IMR-90 (cell line): ENCODE measurements around the gene ANKRD11.

ENCODE experiments used
- BHLHE40 ChIP-seq: fragments of 150-350 bp; IDR thresholded peaks from 2 replicates; pipeline ENCODE4 v1.6.1; 2016; ENCODE audit warnings: mild to moderate bottlenecking, low read depth, low read length
- CTCF ChIP-seq: conservative IDR thresholded peaks from 2 replicates; pipeline ENCODE4 v1.5.1; 2012; ENCODE audit warnings: mild to moderate bottlenecking, low read depth, low read length, improper control_type of control experiment
- MAZ ChIP-seq: IDR thresholded peaks from 2 replicates; pipeline ENCODE4 v1.6.1; 2012; ENCODE audit warnings: low read depth, mild to moderate bottlenecking, low read length, improper control_type of control experiment, moderate library complexity, borderline replicate concordance
- POLR2A ChIP-seq: IDR thresholded peaks from 2 replicates; pipeline ENCODE4 v1.6.1; 2012; ENCODE audit warnings: mild to moderate bottlenecking, low read depth, low read length
- RCOR1 ChIP-seq: IDR thresholded peaks from 2 replicates; pipeline ENCODE4 v1.6.1; 2012; ENCODE audit warnings: mild to moderate bottlenecking, low read length, improper control_type of control experiment; ENCODE audit not compliant: insufficient replicate concordance
- RFX5 ChIP-seq: IDR thresholded peaks from 2 replicates; pipeline ENCODE4 v1.8.0; 2012; ENCODE audit warnings: low read depth, mild to moderate bottlenecking, low read length, moderate library complexity
- SMC3 ChIP-seq: fragments of 150-350 bp; IDR thresholded peaks from 2 replicates; pipeline ENCODE4 v1.6.1; 2016; ENCODE audit warnings: low read depth, mild to moderate bottlenecking, antibody characterized with exemption, low read length, moderate library complexity

GRCh38 chr16:89530401-89531381 lies 40.3 kb upstream of the ANKRD11 start:
- TF ChIP-seq CTCF (no peak), RCOR1 (no peak), RFX5 (no peak), POLR2A (no peak), MAZ (no peak), SMC3 (no peak), BHLHE40 (no peak)
